HepG2 (cell line): ENCODE results near the gene NPB. TPM values are rescaled to one million over a fixed set of nuclear protein-coding genes. Genes with fewer than 3 reads are reported as not detected.

Source experiments
- CREM ChIP-seq, 2 experiments: sonication (generic) in 1 of 2; formaldehyde crosslinking in 1 of 2; IDR thresholded peaks; 2 replicates each; pipeline versions ENCODE4 v1.4.0 to v1.6.1; 2016 to 2020; ENCODE audit warnings: antibody characterized with exemption in 1 of 2, mild to moderate bottlenecking in 1 of 2, missing genetic modification reagents in 1 of 2
- GATA4 ChIP-seq: sonication (generic); IDR thresholded peaks from 2 replicates; pipeline ENCODE4 v1.6.1; 2016; ENCODE audit warnings: antibody characterized with exemption, low read depth, borderline replicate concordance
- KLF15 ChIP-seq: sonication (generic); formaldehyde crosslinking; IDR thresholded peaks from 2 replicates; pipeline ENCODE4 v1.8.1; 2023; ENCODE audit warnings: borderline replicate concordance, mild to moderate bottlenecking, inconsistent platforms, missing genetic modification reagents, mixed read lengths
- KLF16 ChIP-seq, 2 experiments: sonication (generic) in 1 of 2; formaldehyde crosslinking in 1 of 2; IDR thresholded peaks; 2 replicates each; pipeline versions ENCODE4 v1.6.1 to v1.8.0; 2016 to 2023; ENCODE audit warnings: missing genetic modification reagents in 2 of 2, missing compliant biosample characterization in 1 of 2
- NCOA1 ChIP-seq: sonication (generic); formaldehyde crosslinking; IDR thresholded peaks from 2 replicates; pipeline ENCODE4 v1.9.0; 2021; ENCODE audit warnings: missing genetic modification reagents
- NCOA2 ChIP-seq: sonication (generic); formaldehyde crosslinking; IDR thresholded peaks from 2 replicates; pipeline ENCODE4 v1.8.0; 2022; ENCODE audit warnings: inconsistent platforms
- RFX3 ChIP-seq: IDR thresholded peaks from 2 replicates; pipeline ENCODE4 v1.6.1; 2016; ENCODE audit warnings: missing biosample characterization, missing genetic modification reagents
- SP5 ChIP-seq: IDR thresholded peaks from 2 replicates; pipeline ENCODE4 v1.6.1; 2016; ENCODE audit warnings: low read depth, borderline replicate concordance
- TEAD2 ChIP-seq: sonication (generic); formaldehyde crosslinking; IDR thresholded peaks from 2 replicates; pipeline ENCODE4 v1.9.0; 2021; ENCODE audit warnings: missing genetic modification reagents
- THAP7 ChIP-seq: sonication (generic); formaldehyde crosslinking; IDR thresholded peaks from 2 replicates; pipeline ENCODE4 v1.8.1; 2023; ENCODE audit warnings: mild to moderate bottlenecking, missing genetic modification reagents
- U2AF1 ChIP-seq: fragments of 200-400 bp; formaldehyde crosslinking; optimal IDR thresholded peaks from 2 replicates; pipeline ENCODE3; 2017; ENCODE audit warnings: mild to moderate bottlenecking, low read depth, low read length
- ZEB1 ChIP-seq: IDR thresholded peaks from 2 replicates; pipeline ENCODE4 v1.6.1; 2012; ENCODE audit warnings: mild to moderate bottlenecking, low read depth, inconsistent platforms; ENCODE audit not compliant: insufficient replicate concordance
- ZFX ChIP-seq: sonication (generic); formaldehyde crosslinking; IDR thresholded peaks from 2 replicates; pipeline ENCODE4 v1.4.0; 2020; ENCODE audit warnings: mild to moderate bottlenecking, low read depth, missing genetic modification reagents, moderate library complexity
- ZMYM2 ChIP-seq: sonication (generic); formaldehyde crosslinking; IDR thresholded peaks from 2 replicates; pipeline ENCODE4 v1.8.0; 2022; ENCODE audit warnings: mild to moderate bottlenecking, missing genetic modification reagents
- ZNF124 ChIP-seq: sonication (generic); formaldehyde crosslinking; IDR thresholded peaks from 2 replicates; pipeline ENCODE4 v1.4.0; 2020; ENCODE audit warnings: missing genetic modification reagents
- ZNF275 ChIP-seq: sonication (generic); formaldehyde crosslinking; IDR thresholded peaks from 2 replicates; pipeline ENCODE4 v1.8.0; 2022; ENCODE audit warnings: missing genetic modification reagents, mild to moderate bottlenecking, inconsistent platforms, borderline replicate concordance
- ZNF549 ChIP-seq: sonication (generic); formaldehyde crosslinking; IDR thresholded peaks from 2 replicates; pipeline ENCODE4 v1.5.0; 2020; ENCODE audit warnings: missing genetic modification reagents
- ZNF574 ChIP-seq: sonication (generic); formaldehyde crosslinking; IDR thresholded peaks from 2 replicates; pipeline ENCODE4 v1.4.0; 2020; ENCODE audit warnings: missing genetic modification reagents
- ZSCAN25 ChIP-seq: sonication (generic); formaldehyde crosslinking; IDR thresholded peaks from 2 replicates; pipeline ENCODE4 v1.8.0; 2022; ENCODE audit warnings: mild to moderate bottlenecking, missing genetic modification reagents
- polyA plus RNA-seq, 8 experiments: library from polyadenylated mRNA; depleted of rRNA in 3 of 8; stranded (reverse) in 7 of 8; unstranded in 1 of 8; fragments of >200 nt; fragmentation: Illumina TruSeq in 4 of 8; extraction: Trizol in 4 of 8; gene quantifications; 2 replicates each; pipeline versions ENCODE4 v1.2.1 to v1.2.3, GENCODE V29; 2011 to 2016; ENCODE audit warnings: low read depth in 4 of 8, missing spikeins in 1 of 8, mixed read lengths in 1 of 8; ENCODE audit not compliant: insufficient read depth in 1 of 8
- total RNA-seq, 5 experiments: library from RNA; depleted of rRNA; stranded (reverse); fragments of >200 nt; fragmentation: Illumina TruSeq; extraction: Trizol; gene quantifications; 2 replicates each; pipeline ENCODE4 v1.2.3, GENCODE V29; 2016; ENCODE audit warnings: low read depth in 1 of 5
- TF ChIP-seq, protein P1 (sequence below): fragments of 450-650 bp; IDR thresholded peaks from 2 replicates; pipeline ENCODE4 v1.6.1; 2017; ENCODE audit warnings: mild to moderate bottlenecking

Gene NPB
- total and polyA plus RNA-seq, 2 of the 13 experiments (the other 11 are each of a cell fraction or from before 2014, with no cell fraction given) = 0.11 to 0.93 TPM

- TF ChIP-seq CREM (IDR thresholded peaks at IDR 0.05) = no peak
- TF ChIP-seq CREM (CRISPR knock-in tag; IDR thresholded peaks at IDR 0.05) = no peak
- TF ChIP-seq ZNF275 (CRISPR knock-in tag) = no peak
- TF ChIP-seq NCOA1 (CRISPR knock-in tag) = no peak; the same call in 1 of the 2 replicates
- no peak for TF ChIP-seq RFX3
- peak; percentile 38 for TF ChIP-seq GATA4
- no peak for TF ChIP-seq SP5
- TF ChIP-seq U2AF1 = peak; percentile 18
- TF ChIP-seq ZEB1 = no peak
- TF ChIP-seq ZFX (CRISPR knock-in tag) = peak; percentile 79
- no peak for TF ChIP-seq ZNF124 (CRISPR knock-in tag)
- TF ChIP-seq ZSCAN25 (CRISPR knock-in tag) = 0 out of 2 replicates have a peak, but pooled peaks have one; percentile 46
- TF ChIP-seq THAP7 (CRISPR knock-in tag) = no peak; the same call in 1 of the 2 replicates
- 0 out of 2 replicates have a peak, but pooled peaks have one; percentile 82 for TF ChIP-seq KLF15 (CRISPR knock-in tag)
- peak; percentile 11 for TF ChIP-seq ZNF574 (CRISPR knock-in tag)
- 0 out of 2 replicates have a peak, but pooled peaks have one; percentile 43 for TF ChIP-seq ZMYM2
- no peak for TF ChIP-seq KLF16 (CRISPR knock-in tag; IDR thresholded peaks at IDR 0.05)
- no peak for TF ChIP-seq NCOA2 (CRISPR knock-in tag)
- no peak for TF ChIP-seq ZNF549 (CRISPR knock-in tag)
- no peak for TF ChIP-seq TEAD2 (CRISPR knock-in tag)
- TF ChIP-seq, protein P1, sequence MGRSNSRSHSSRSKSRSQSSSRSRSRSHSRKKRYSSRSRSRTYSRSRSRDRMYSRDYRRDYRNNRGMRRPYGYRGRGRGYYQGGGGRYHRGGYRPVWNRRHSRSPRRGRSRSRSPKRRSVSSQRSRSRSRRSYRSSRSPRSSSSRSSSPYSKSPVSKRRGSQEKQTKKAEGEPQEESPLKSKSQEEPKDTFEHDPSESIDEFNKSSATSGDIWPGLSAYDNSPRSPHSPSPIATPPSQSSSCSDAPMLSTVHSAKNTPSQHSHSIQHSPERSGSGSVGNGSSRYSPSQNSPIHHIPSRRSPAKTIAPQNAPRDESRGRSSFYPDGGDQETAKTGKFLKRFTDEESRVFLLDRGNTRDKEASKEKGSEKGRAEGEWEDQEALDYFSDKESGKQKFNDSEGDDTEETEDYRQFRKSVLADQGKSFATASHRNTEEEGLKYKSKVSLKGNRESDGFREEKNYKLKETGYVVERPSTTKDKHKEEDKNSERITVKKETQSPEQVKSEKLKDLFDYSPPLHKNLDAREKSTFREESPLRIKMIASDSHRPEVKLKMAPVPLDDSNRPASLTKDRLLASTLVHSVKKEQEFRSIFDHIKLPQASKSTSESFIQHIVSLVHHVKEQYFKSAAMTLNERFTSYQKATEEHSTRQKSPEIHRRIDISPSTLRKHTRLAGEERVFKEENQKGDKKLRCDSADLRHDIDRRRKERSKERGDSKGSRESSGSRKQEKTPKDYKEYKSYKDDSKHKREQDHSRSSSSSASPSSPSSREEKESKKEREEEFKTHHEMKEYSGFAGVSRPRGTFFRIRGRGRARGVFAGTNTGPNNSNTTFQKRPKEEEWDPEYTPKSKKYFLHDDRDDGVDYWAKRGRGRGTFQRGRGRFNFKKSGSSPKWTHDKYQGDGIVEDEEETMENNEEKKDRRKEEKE = no peak
Measured at GRCh38 chr17:81867170-81867990, 34.7 kb upstream of the NPB start (continued).
